ENCODE measurements around the gene MYH9. TPM values are rescaled to one million over a fixed set of nuclear protein-coding genes. Genes with fewer than 3 reads are reported as not detected.
"Not testable (repeated sequence)": the region's sequence is repeated elsewhere in the genome, so short reads cannot be mapped to it uniquely, and the experiment has no call there.

Gene MYH9
- total RNA-seq, 6 experiments from 2014 or later: 881 to 1,084 (median 937) TPM

DNA sequence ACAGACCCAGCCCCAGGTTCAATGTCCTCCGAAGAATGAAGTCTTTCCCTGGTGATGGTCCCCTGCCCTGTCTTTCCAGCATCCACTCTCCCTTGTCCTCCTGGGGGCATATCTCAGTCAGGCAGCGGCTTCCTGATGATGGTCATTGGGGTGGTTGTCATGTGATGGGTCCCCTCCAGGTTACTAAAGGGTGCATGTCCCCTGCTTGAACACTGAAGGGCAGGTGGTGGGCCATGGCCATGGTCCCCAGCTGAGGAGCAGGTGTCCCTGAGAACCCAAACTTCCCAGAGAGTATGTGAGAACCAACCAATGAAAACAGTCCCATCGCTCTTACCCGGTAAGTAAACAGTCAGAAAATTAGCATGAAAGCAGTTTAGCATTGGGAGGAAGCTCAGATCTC lies 120.7 kb downstream of the MYH9 start:
- peaks cover 23% of the 10 kb centered on the region for H3K27me3 Mint-ChIP-seq (ENCODE audit: insufficient read depth)
- H3K36me3 Mint-ChIP-seq (ENCODE audit: low read depth): peaks cover 10% of the 10 kb centered on the region
- TF ChIP-seq, protein P1, sequence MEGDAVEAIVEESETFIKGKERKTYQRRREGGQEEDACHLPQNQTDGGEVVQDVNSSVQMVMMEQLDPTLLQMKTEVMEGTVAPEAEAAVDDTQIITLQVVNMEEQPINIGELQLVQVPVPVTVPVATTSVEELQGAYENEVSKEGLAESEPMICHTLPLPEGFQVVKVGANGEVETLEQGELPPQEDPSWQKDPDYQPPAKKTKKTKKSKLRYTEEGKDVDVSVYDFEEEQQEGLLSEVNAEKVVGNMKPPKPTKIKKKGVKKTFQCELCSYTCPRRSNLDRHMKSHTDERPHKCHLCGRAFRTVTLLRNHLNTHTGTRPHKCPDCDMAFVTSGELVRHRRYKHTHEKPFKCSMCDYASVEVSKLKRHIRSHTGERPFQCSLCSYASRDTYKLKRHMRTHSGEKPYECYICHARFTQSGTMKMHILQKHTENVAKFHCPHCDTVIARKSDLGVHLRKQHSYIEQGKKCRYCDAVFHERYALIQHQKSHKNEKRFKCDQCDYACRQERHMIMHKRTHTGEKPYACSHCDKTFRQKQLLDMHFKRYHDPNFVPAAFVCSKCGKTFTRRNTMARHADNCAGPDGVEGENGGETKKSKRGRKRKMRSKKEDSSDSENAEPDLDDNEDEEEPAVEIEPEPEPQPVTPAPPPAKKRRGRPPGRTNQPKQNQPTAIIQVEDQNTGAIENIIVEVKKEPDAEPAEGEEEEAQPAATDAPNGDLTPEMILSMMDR (IDR thresholded peaks at IDR 0.05): no peak
- H3K4me1 Mint-ChIP-seq (ENCODE audit: low read depth): peaks cover 5% of the 10 kb centered on the region; the same call in 1 of the 2 replicates
- H3K9me3 Mint-ChIP-seq: no peaks in the 10 kb centered on the region
- no peak overlapping the region for H3K4me3 Mint-ChIP-seq
- no peak overlapping the region for H3K27ac Mint-ChIP-seq
- DNase-seq: no peak

DNA sequence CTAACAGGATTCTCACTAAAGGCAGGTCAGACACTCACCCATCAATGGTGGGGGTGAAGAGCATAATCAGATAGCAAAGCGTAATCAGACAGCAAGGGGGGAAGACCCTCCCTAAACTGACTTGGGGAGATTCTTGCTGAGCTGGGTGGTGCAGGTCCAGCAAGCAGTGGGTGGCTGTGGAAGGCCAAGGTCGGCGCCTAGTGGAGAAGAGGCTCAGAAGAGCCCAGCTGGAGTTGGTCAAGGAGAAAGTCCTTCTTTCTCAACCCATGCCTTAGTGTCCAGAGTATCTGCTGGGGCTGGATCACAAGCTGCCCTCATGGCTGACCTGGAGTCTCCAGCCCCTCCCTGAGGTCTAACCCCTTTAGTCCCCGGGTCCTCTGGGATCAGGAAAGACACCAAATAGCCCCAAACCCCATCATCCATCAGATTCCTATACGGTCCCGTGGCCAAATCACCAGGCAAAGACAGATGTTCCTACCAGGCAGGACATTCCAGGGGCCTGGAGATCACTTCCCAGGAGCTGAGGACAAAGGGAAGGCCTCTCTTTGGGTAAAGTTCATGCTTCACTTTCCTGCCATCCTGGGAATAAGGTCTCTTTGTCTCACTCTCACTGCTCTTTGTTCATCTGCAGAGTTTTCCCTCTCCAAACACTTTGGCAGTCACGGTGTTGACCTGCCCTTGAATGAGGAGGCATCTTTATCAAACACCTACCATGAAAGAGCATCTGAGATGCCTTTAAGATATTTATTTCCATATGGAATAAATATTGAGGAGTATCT lies 123.7 kb downstream of the MYH9 start:
- not testable (repeated sequence) for H3K4me3 Mint-ChIP-seq; H3K9me3 Mint-ChIP-seq; H3K36me3 Mint-ChIP-seq (ENCODE audit: low read depth); H3K4me1 Mint-ChIP-seq (ENCODE audit: low read depth); DNase-seq; H3K27ac Mint-ChIP-seq
- H3K27me3 Mint-ChIP-seq (ENCODE audit: insufficient read depth): peaks cover 20% of the 10 kb centered on the region

DNA sequence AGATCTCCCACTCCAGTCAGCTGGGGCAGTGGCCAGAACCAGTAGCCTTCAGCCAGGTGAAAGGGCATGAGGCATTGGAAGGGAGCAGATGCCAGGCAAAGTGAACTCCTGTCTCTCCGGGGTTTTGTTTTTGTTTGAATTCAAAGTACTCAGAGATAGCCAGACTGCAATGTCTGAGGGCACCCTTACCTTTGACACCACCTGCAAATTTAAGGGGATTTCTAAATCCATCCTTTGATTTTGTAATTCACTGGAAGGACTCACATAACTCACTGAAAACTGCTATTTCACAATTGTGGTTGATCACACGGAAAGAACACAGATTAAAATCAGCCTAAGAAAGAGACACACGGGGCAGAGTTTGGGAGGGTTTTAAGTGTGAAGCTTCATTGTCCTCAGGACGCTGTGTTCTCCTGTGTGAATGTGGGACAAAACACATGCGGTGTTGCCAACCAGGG lies 124.5 kb downstream of the MYH9 start:
- H3K4me1 Mint-ChIP-seq (ENCODE audit: low read depth); H3K27ac Mint-ChIP-seq; DNase-seq; H3K4me3 Mint-ChIP-seq; H3K36me3 Mint-ChIP-seq (ENCODE audit: low read depth); H3K9me3 Mint-ChIP-seq: not testable (repeated sequence)
- H3K27me3 Mint-ChIP-seq (ENCODE audit: insufficient read depth): peaks cover 19% of the 10 kb centered on the region

DNA sequence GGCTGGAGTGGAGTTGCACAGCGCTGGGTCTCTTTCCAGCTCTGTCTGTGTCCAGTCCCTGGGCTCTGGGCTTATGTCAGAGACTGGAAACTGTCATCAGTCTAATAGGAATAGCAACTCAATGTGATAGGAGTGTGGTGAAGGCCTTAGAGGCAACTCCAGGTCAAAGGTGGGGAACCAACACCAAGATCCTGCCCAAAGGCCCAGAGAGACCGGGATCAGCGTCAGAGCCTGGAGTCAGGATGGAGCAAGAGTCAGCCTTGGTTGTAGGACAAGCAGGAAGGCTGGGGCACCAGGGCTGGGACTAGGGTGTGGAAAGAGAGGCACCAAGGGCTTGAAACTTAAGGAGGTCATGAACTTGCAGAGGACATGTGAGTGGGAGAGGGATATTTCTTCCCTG lies 125.5 kb downstream of the MYH9 start:
- not testable (repeated sequence) for H3K4me1 Mint-ChIP-seq (ENCODE audit: low read depth); H3K36me3 Mint-ChIP-seq (ENCODE audit: low read depth); H3K27ac Mint-ChIP-seq; H3K9me3 Mint-ChIP-seq; DNase-seq; H3K4me3 Mint-ChIP-seq
- peaks cover 20% of the 10 kb centered on the region for H3K27me3 Mint-ChIP-seq (ENCODE audit: insufficient read depth)

DNA sequence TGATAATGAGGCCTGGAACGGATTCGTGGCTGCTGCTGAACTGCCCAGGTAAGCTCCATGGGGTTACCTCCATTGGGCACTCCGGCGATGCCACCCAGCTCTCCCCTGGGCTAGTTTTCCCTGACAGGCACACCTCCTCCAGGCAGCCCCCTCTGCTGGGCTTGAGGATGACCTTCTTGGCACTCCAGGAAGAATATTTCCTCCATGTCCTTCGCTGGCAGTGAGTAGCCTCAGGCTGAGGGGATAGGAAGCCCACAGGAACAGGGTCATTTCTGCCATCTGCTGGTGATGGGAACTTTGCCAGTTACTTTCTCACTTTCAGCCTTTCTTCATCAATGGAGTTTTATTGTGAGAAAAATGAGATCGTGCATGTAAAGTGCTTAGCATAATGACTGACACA lies 126.1 kb downstream of the MYH9 start:
- H3K4me3 Mint-ChIP-seq; DNase-seq; H3K36me3 Mint-ChIP-seq (ENCODE audit: low read depth); H3K9me3 Mint-ChIP-seq; H3K27ac Mint-ChIP-seq; H3K4me1 Mint-ChIP-seq (ENCODE audit: low read depth): not testable (repeated sequence)
- peaks cover 17% of the 10 kb centered on the region for H3K27me3 Mint-ChIP-seq (ENCODE audit: insufficient read depth)

DNA sequence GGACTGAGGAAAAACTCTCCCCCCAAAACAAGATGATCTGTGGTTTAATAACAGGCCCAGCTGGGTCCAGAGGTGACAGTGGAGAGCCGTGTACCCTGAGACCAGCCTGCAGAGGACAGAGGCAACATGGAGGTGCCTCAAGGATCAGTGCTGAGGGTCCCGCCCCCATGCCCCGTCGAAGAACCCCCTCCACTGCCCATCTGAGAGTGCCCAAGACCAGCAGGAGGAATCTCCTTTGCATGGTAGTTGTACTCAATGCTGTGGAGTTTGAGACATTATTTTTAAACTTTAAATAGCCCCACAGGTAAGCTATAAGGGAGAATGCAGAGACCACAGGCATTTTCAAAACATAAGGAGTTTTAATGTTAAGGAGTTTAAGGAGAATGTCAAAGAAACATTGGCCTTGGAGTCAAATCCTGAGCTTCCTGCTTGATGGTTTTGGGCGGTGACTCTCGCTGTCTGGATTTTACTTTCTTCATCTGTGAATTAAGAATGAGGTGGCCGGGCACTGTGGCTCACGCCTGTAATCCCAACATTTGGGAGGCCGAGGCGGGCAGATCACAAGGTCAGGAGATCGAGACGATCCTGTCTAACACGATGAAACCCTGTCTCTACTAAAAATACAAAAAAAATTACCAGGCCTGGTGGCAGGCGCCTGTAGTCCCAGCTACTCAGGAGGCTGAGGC lies 128.0 kb downstream of the MYH9 start:
- DNase-seq: no peak
- TF ChIP-seq, protein P1 (IDR thresholded peaks at IDR 0.05): no peak
- H3K4me1 Mint-ChIP-seq (ENCODE audit: low read depth): peaks cover 15% of the 10 kb centered on the region; the same call in 1 of the 2 replicates
- H3K27ac Mint-ChIP-seq: no peak overlapping the region
- no peaks in the 10 kb centered on the region for H3K36me3 Mint-ChIP-seq (ENCODE audit: low read depth)
- no peak overlapping the region; the same call in 1 of the 2 replicates for H3K4me3 Mint-ChIP-seq
- no peaks in the 10 kb centered on the region; the same call in 1 of the 2 replicates for H3K9me3 Mint-ChIP-seq
- peaks cover 15% of the 10 kb centered on the region for H3K27me3 Mint-ChIP-seq (ENCODE audit: insufficient read depth)

DNA sequence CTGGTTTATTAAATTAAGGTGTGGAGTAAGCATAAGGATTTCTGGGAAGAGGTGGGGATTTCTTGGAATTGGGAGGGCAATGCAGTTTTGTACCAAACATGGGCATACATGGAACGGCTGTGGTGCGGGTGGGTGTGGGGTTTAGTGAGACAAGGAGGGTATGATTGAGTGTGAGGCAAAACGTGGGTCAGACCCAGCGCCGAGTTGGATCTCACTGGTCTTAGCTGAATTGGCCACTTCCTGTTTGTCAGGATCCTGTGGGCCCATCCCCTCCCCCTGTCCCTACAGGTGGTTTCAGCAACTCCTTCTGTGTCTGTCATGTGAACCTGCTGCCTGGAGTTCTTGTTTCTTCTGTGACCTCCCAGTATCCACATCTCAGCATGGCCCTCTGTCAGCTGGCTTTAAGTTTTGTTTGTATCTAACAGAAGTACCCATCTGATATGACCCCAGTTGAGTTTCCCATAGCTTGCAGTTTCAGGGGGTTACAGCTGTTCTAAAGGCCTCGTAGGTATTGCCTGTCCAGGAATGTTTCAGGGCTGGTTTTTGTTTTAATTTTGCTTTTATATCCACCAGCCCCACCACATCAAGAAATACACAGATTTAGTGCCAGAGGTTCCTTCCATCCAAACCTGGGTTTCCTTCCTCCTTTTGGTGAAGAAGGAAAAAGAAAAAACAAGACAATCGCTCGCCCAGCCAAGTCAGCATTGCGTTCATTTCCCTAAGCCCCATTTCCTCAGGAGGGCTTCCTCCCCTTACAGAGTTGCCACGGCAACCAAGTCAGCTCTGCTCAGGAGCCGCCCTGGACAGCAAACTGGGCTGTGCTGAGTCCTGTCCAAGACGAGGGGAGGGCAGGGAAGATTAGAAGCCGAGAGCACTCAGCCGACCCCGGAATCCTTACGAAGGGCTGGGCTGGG lies 128.8 kb downstream of the MYH9 start:
- H3K27ac Mint-ChIP-seq: no peak overlapping the region
- TF ChIP-seq, protein P1 (IDR thresholded peaks at IDR 0.05): no peak
- no peak for DNase-seq
- H3K27me3 Mint-ChIP-seq (ENCODE audit: insufficient read depth): peaks cover 15% of the 10 kb centered on the region
- H3K9me3 Mint-ChIP-seq: no peaks in the 10 kb centered on the region; the same call in 1 of the 2 replicates
- no peaks in the 10 kb centered on the region for H3K36me3 Mint-ChIP-seq (ENCODE audit: low read depth)
- peaks cover 18% of the 10 kb centered on the region; the same call in 1 of the 2 replicates for H3K4me1 Mint-ChIP-seq (ENCODE audit: low read depth)
- H3K4me3 Mint-ChIP-seq: no peak overlapping the region; the same call in 1 of the 2 replicates
